ENCODE data around the gene PHLDB1.

DNA sequence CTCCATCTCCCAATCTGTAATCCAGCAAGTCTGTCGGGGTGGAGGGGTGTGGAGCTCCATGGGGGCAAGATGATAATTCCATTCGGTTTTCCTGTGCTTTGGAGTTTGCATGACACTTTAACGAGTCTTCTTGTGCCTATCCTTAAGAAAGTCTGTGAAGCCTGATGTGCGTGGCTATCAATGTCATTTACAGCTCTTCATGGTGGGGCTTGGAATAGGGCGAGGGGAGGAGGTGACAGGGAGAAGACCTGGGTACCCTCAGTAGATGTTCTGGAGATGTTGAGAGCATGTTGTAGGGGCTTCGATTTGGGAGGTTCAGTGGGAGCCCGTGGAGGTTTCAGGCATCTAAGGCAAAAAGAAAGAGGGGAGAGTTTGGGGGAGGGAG lies 579 bp upstream of the PHLDB1 start:
- TF ChIP-seq, protein P1, sequence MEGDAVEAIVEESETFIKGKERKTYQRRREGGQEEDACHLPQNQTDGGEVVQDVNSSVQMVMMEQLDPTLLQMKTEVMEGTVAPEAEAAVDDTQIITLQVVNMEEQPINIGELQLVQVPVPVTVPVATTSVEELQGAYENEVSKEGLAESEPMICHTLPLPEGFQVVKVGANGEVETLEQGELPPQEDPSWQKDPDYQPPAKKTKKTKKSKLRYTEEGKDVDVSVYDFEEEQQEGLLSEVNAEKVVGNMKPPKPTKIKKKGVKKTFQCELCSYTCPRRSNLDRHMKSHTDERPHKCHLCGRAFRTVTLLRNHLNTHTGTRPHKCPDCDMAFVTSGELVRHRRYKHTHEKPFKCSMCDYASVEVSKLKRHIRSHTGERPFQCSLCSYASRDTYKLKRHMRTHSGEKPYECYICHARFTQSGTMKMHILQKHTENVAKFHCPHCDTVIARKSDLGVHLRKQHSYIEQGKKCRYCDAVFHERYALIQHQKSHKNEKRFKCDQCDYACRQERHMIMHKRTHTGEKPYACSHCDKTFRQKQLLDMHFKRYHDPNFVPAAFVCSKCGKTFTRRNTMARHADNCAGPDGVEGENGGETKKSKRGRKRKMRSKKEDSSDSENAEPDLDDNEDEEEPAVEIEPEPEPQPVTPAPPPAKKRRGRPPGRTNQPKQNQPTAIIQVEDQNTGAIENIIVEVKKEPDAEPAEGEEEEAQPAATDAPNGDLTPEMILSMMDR (IDR thresholded peaks at IDR 0.05; ENCODE audit: insufficient read depth, low read length) = no peak
- TF ChIP-seq, protein P2, sequence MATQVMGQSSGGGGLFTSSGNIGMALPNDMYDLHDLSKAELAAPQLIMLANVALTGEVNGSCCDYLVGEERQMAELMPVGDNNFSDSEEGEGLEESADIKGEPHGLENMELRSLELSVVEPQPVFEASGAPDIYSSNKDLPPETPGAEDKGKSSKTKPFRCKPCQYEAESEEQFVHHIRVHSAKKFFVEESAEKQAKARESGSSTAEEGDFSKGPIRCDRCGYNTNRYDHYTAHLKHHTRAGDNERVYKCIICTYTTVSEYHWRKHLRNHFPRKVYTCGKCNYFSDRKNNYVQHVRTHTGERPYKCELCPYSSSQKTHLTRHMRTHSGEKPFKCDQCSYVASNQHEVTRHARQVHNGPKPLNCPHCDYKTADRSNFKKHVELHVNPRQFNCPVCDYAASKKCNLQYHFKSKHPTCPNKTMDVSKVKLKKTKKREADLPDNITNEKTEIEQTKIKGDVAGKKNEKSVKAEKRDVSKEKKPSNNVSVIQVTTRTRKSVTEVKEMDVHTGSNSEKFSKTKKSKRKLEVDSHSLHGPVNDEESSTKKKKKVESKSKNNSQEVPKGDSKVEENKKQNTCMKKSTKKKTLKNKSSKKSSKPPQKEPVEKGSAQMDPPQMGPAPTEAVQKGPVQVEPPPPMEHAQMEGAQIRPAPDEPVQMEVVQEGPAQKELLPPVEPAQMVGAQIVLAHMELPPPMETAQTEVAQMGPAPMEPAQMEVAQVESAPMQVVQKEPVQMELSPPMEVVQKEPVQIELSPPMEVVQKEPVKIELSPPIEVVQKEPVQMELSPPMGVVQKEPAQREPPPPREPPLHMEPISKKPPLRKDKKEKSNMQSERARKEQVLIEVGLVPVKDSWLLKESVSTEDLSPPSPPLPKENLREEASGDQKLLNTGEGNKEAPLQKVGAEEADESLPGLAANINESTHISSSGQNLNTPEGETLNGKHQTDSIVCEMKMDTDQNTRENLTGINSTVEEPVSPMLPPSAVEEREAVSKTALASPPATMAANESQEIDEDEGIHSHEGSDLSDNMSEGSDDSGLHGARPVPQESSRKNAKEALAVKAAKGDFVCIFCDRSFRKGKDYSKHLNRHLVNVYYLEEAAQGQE (IDR thresholded peaks at IDR 0.05; ENCODE audit: insufficient replicate concordance, low read depth) = no peak
- TF ChIP-seq POLR2AphosphoS5 (IDR thresholded peaks at IDR 0.05; ENCODE audit: low read depth) = no peak
- no peak for TF ChIP-seq SPI1 (IDR thresholded peaks at IDR 0.05; ENCODE audit: borderline replicate concordance, low read depth)
- TF ChIP-seq GABPA (IDR thresholded peaks at IDR 0.05; ENCODE audit: low read depth) = no peak

Data from HL-60 (cell line).